ENCODE data around the gene RAB3GAP1.

Gene RAB3GAP1

DNA sequence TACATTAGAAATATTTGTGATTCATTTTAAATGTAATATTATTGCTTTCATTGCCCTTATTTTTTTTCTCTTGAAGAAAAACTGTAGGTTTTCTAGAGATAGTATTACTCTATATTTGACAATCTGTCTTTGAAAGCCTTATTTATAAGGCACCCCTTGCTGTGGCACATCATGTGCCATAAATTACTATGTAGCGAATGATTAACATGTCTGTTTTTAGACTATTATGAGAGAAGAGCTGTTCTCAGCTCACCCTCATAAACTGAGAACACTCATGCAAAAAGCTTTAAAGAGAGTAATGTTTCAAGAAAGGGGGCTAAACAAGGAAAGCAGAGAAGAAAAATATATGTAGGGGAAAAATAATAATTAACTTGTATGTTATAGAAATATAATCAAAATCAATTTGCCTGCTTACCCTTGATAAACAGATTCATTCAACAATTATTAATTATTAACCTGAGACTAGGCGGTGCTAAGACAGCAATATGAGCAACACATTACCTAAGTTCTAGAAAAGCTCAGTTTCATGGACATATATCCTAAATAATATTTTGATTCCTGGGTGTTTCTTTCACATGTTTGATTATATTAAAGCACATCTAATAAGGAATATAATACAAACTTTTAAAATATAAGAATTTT, 69.0 kb downstream of the RAB3GAP1 start:
- no peak for TF ChIP-seq GATA2 (IDR thresholded peaks at IDR 0.05; ENCODE audit: low read depth, low read length)
- no peak for TF ChIP-seq GATA3 (IDR thresholded peaks at IDR 0.05; ENCODE audit: low read depth, low read length)

DNA sequence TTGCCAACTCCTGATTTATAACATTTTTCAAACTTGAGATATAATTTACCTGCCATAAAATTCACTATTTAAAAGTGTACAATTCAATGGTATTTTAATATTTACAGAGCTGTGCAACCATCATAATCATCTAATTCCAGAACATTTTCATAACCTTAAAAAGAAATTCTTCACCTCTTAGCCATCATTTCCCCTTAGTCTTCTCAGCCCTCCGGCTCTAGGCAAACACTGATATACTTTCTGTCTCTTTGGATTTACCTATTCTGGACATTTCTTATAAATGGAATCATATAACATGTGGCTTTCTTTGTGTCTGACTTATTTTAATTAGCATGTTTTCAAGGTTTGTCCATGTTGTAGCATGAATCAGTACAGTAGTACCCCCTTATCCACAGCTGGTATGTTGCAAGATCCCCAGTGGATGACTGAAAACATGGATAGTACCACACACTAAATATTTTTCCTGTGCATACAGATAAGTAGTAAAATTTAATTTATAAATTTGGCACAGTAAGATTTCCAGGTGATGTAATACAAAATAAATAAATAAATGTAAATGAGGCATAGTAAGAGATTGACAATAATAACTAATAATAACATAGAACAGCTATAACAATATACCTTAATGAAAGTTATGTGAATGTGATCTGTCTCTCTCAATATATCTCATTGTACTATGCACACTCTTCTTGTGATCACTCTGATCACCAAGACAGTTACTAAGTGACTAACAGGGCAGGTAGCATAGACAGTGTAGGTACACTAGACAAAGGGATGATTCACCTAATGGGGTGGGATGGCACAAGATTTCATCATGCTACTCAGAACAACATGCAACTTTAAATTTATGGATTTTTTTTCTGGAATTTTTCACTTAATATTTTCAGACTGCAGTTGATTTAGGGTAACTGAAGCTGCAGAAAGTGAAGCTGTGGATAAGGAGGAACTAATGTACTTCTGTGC, 73.1 kb downstream of the RAB3GAP1 start:
- TF ChIP-seq GATA3 (IDR thresholded peaks at IDR 0.05; ENCODE audit: low read depth, low read length): no peak
- TF ChIP-seq GATA2 (IDR thresholded peaks at IDR 0.05; ENCODE audit: low read depth, low read length): no peak

DNA sequence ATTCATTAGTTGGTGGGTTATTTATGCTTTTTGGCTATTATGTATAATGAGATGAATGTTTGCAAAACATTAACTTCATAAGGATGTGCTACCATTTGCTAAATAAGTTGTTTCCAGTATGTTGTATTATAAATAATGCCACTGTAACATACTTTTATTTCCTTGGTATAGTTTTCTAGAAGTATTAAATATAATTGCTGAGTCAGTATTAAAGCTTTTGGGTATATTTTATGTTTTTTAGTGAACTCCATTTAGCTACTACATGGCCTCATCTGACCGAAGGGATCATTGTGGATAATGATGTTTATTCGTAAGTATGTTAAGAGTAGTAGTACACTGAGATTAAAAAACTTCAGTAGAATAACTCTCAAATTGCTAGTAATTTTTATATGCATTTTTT, 73.8 kb downstream of the RAB3GAP1 start:
- TF ChIP-seq GATA3 (IDR thresholded peaks at IDR 0.05; ENCODE audit: low read depth, low read length) (no peak), GATA2 (IDR thresholded peaks at IDR 0.05; ENCODE audit: low read depth, low read length) (no peak)

DNA sequence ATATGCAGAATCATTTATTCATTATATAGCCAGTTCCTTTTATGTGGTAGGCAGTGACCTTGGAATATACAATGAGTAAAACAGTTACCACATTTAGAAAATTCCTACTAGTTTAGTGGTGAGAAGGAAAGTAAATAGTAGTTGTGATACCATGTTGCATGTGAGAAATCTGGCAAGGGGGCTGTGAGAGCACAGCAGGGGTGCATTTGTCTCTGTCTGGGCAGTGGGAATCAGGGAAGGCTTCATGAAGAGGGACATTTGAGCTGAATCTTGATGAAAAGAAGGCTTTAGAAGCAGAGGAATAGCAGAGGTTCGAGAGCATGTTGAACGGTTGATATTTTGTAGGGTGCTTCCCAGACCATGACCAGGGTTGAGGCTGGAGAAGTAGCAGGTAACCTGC, 78.7 kb downstream of the RAB3GAP1 start:
- TF ChIP-seq GATA2 (IDR thresholded peaks at IDR 0.05; ENCODE audit: low read depth, low read length): no peak
- TF ChIP-seq GATA3 (IDR thresholded peaks at IDR 0.05; ENCODE audit: low read depth, low read length): no peak

DNA sequence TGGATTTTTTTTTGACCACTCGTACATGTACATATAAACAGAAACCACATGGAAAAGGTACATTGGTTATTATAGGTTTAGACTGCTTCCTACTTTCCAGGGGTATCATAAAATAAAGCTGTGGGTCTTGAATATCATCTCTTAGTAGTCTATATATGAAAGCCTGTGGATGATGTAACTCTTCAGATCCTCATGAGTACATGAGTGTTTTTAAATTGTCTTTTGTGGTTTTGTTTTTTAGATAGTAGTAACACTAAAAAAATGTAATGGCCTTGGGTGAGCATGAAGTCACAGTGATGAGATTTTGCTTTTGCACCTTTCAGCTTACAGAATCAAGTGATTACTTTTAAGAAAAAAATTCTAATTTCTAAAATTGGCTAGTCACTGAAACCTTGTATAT, 80.2 kb downstream of the RAB3GAP1 start:
- no peak for TF ChIP-seq GATA3 (IDR thresholded peaks at IDR 0.05; ENCODE audit: low read depth, low read length)
- TF ChIP-seq GATA2 (IDR thresholded peaks at IDR 0.05; ENCODE audit: low read depth, low read length): no peak

DNA sequence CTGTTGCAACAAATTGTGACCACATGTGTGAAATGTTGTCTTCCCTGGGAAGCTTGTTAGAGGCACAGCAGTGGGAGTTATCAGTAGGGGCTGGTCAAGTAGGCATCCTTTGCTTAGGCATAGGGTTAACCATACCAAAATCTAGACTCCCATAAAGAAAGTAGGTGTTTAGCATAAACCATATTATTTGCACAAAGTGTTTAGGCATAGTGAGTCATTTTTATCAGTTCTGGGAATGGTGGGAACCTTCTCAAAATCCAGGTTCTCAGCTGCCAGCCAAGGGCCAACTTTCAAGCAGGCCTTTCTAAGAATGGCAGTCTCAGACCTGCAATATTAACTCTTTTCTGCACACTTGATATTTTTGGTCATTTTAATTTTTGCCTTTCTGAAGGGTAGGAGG, 88.5 kb downstream of the RAB3GAP1 start:
- TF ChIP-seq GATA3 (IDR thresholded peaks at IDR 0.05; ENCODE audit: low read depth, low read length) (no peak), GATA2 (IDR thresholded peaks at IDR 0.05; ENCODE audit: low read depth, low read length) (no peak)

DNA sequence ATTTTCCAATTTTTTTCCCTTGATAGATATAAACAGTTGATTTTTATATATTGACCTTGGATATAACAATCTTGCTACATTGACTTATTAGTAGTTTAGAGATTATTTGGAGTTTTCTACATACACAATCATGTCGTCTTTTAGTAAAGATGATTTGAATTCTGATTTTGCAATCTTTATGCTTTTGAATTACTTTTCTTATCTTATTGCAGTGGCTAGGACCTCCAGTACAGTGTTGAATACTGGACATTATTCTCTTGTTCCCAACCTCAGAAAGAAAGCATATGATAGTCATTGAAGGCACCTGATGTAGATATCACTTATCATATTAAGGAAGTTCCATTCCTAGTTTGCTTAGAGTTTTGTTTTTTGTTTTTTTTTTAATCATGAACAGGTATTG, 90.2 kb downstream of the RAB3GAP1 start:
- no peak for TF ChIP-seq GATA3 (IDR thresholded peaks at IDR 0.05; ENCODE audit: low read depth, low read length)
- no peak for TF ChIP-seq GATA2 (IDR thresholded peaks at IDR 0.05; ENCODE audit: low read depth, low read length)

DNA sequence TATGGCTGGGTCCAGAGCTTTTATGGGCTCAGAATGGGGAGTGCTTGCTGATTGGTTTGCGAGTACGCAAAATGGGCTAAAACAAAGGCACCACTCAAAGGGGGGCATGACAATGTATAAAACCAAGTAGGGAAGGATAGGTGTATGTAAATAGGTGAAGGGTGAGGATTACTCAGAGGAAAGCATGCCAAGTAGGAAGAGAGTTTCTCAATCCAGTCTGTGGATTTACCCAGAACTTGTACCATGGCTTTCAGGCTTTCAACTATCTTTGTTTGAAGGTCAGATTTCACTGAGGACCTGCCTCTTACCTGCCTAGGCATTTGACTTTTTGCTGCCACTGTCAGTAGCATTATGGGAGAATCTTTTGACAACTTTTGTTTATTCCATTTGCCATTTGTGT, 92.3 kb downstream of the RAB3GAP1 start:
- TF ChIP-seq GATA3 (IDR thresholded peaks at IDR 0.05; ENCODE audit: low read depth, low read length) (no peak), GATA2 (IDR thresholded peaks at IDR 0.05; ENCODE audit: low read depth, low read length) (no peak)

DNA sequence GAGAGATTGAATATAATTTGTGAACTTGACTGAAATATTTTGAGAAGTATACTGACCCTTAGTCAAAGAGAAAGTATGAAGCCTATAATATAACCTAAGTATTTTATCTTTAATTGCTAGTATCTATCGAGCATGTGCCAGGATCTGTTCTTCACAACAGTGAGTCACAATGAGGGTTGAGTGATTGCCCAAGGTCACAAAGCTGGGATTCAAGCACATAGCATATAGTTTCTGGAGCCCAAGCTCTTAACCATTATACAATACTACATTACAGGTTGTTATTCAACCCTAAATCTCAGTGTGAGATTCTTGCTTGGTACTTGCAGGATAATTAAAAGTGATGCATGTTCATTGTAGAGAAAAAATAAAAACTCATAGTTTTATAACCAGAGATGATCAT, 97.2 kb downstream of the RAB3GAP1 start:
- TF ChIP-seq GATA3 (IDR thresholded peaks at IDR 0.05; ENCODE audit: low read depth, low read length) (no peak), GATA2 (IDR thresholded peaks at IDR 0.05; ENCODE audit: low read depth, low read length) (no peak)

DNA sequence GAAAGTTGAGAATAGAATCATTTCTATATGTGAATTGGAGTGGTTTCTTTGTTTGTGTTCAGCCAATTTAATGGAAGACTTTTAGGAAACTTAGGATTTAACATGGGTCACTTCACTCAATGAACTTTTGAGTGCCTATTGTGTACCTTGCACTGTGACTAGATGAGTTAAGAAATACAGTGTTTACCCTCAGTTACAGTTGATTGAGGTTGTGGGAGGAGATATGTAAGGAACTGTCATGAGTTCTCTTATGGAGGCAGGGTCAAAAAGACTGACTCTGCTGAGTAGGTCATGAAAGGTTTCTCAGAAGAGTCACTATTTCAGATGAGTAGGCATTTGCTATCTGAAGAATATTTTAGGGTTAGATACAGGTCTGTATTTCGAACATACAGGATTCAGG, 98.6 kb downstream of the RAB3GAP1 start:
- TF ChIP-seq GATA3 (IDR thresholded peaks at IDR 0.05; ENCODE audit: low read depth, low read length) (no peak), GATA2 (IDR thresholded peaks at IDR 0.05; ENCODE audit: low read depth, low read length) (no peak)

DNA sequence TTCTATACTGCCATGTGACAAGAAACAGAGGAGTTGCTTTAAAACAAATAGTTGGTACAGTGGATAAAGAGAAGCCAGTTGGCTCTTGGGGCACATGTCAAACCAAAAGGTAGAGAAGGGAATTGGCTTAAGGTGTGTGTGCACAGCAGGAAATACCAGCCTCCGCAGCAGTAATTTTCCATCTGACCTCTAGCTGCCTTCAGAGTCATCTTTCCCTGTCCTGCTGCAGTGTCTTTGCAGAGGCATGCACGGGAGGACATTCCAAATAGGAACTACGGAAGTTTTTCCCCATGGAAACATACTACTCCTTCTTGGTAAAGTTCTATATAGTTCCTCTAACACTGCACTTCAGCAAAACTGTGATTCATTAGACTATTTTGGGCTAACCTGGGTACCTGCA, 99.5 kb downstream of the RAB3GAP1 start:
- TF ChIP-seq GATA2 (IDR thresholded peaks at IDR 0.05; ENCODE audit: low read depth, low read length): no peak
- TF ChIP-seq GATA3 (IDR thresholded peaks at IDR 0.05; ENCODE audit: low read depth, low read length): no peak

DNA sequence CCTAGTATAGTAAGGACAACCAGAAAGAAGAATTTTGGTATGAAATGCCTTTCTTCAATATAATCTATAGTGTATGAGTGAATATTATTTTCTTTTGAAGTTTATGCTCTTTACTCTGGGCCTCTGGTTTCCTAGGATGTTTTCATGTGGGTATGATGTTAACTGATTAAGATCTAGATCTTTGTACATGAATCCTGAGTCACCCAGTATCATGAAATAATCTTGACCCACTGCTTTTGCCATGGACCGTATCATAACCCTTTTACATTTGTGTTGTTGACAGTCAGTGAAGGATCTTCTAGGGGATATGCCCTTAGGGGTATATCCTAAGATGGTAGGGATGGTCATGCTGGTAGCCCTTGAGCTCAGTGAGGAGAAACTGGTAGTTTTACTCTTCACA, 100.3 kb downstream of the RAB3GAP1 start:
- TF ChIP-seq GATA2 (IDR thresholded peaks at IDR 0.05; ENCODE audit: low read depth, low read length) (no peak), GATA3 (IDR thresholded peaks at IDR 0.05; ENCODE audit: low read depth, low read length) (no peak)

DNA sequence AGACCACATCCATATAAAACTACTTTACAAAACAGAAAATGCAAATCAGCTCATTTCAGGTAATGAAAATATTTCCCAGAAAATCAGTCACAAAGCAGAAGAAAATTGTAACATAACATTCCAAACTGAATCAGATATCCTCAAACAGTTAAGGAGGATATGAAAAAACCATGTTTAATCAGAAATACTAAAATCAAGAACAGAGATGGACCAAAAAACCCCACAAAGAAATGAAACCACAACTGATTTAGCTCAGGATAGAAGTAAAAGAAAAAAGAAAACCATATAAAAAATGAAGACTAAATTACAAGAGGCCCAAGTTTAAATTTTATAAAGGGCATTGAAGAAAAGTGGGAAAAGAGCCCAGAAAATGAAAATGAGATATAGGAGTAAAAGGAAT, 102.9 kb downstream of the RAB3GAP1 start:
- TF ChIP-seq GATA3 (IDR thresholded peaks at IDR 0.05; ENCODE audit: low read depth, low read length): no peak
- TF ChIP-seq GATA2 (IDR thresholded peaks at IDR 0.05; ENCODE audit: low read depth, low read length): no peak

DNA sequence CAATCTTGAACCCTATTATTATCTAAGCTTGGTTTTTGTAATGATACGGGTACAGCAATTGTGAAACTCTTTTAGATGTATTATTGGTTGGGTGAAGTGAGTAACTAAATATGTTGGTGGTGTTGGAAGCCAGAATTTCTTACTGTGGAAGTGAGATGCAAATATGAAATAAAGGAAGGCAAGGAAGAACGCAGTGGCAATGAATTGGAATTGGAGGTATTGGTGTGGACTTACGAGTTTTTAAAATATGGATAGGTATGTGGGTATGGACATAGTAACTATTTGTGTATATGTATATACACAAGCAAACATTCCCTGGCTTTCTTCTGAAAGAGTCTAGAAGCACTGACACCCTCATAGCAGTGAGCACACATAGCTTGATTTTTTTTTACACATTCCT, 105.8 kb downstream of the RAB3GAP1 start:
- TF ChIP-seq GATA3 (IDR thresholded peaks at IDR 0.05; ENCODE audit: low read depth, low read length) (no peak), GATA2 (IDR thresholded peaks at IDR 0.05; ENCODE audit: low read depth, low read length) (no peak)

DNA sequence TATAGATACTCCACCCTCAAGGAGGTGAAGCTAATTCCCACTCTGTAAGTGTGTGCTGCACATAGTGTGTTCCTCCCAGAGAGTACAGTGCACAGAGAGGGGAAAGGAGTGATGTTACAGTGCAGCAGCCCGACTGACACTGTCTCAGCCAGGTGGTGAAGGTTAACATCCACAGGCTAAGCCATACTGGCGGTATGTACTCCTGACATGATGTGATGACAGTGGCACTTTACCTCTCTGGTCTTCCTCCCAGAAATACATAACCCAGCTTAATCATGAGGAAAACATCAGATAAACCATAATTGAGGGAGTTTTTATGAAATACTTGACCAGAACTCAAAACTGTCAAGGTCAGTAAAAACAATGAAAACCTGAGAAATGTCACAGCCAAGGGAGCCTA, 107.1 kb downstream of the RAB3GAP1 start:
- TF ChIP-seq GATA3 (IDR thresholded peaks at IDR 0.05; ENCODE audit: low read depth, low read length) (no peak), GATA2 (IDR thresholded peaks at IDR 0.05; ENCODE audit: low read depth, low read length) (no peak)

Data from SH-SY5Y (cell line).